ENCODE data around the gene ZFPM1.
A peak's percentile ranks its signal among the peaks of the same experiment; 100 is the strongest.

Gene ZFPM1

GRCh38 chr16:88426018-88426417 is 27.1 kb upstream of the ZFPM1 start:
- no peak for DNase-seq (ENCODE audit: low read depth, low spot score)
- no peak for TF ChIP-seq ZNF274 (IDR thresholded peaks at IDR 0.05; ENCODE audit: low read depth, low read length)
- TF ChIP-seq SUZ12 (IDR thresholded peaks at IDR 0.05; ENCODE audit: extremely low read depth, insufficient read depth, insufficient read length): no peak
- no peak for TF ChIP-seq YY1 (IDR thresholded peaks at IDR 0.05; ENCODE audit: insufficient read depth, insufficient read length)
- H3K9ac ChIP-seq (ENCODE audit: insufficient read length, low read depth): no peak overlapping the region
- H3K27me3 ChIP-seq (ENCODE audit: insufficient read depth, insufficient read length): peaks cover 13% of the 10 kb centered on the region
- no peak overlapping the region for H3K4me3 ChIP-seq (ENCODE audit: insufficient read length, low read depth)
- no peaks in the 10 kb centered on the region for H3K9me3 ChIP-seq (ENCODE audit: insufficient read depth, low read length)
- H3K4me1 ChIP-seq (ENCODE audit: insufficient read depth, insufficient read length): peaks cover 3% of the 10 kb centered on the region
- H3K36me3 ChIP-seq (ENCODE audit: insufficient read depth, insufficient read length, low read length): peaks cover 6% of the 10 kb centered on the region

DNA sequence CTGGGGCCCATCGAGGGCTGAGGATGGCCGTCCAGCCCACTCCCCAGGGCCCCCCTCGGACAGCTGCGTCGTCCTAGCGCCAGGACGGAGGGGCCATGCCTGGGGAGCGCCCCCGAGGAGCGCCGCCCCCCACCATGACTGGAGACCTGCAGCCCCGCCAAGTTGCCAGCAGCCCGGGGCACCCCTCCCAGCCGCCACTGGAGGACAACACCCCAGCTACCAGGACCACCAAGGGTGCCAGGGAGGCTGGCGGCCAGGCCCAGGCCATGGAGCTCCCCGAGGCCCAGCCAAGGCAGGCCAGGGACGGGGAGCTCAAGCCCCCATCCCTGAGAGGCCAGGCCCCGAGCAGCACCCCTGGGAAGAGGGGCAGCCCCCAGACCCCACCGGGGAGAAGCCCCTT is 25.7 kb upstream of the ZFPM1 start:
- Histone ChIP-seq H3K27me3 (ENCODE audit: insufficient read depth, insufficient read length) (peaks cover 27% of the 10 kb centered on the region), H3K36me3 (ENCODE audit: insufficient read depth, insufficient read length, low read length) (peaks cover 6% of the 10 kb centered on the region), H3K9ac (ENCODE audit: insufficient read length, low read depth) (no peak overlapping the region), H3K4me1 (ENCODE audit: insufficient read depth, insufficient read length) (peaks cover 8% of the 10 kb centered on the region), H3K4me3 (ENCODE audit: insufficient read length, low read depth) (no peak overlapping the region), H3K9me3 (ENCODE audit: insufficient read depth, low read length) (no peaks in the 10 kb centered on the region)
- DNase-seq (ENCODE audit: low read depth, low spot score): no peak
- TF ChIP-seq ZNF274 (IDR thresholded peaks at IDR 0.05; ENCODE audit: low read depth, low read length) (no peak), YY1 (IDR thresholded peaks at IDR 0.05; ENCODE audit: insufficient read depth, insufficient read length) (no peak), SUZ12 (IDR thresholded peaks at IDR 0.05; ENCODE audit: extremely low read depth, insufficient read depth, insufficient read length) (no peak)

GRCh38 chr16:88428156-88428555 is 24.9 kb upstream of the ZFPM1 start:
- H3K36me3 ChIP-seq (ENCODE audit: insufficient read depth, insufficient read length, low read length): peaks cover 6% of the 10 kb centered on the region
- H3K4me1 ChIP-seq (ENCODE audit: insufficient read depth, insufficient read length): peaks cover 12% of the 10 kb centered on the region
- no peaks in the 10 kb centered on the region for H3K9me3 ChIP-seq (ENCODE audit: insufficient read depth, low read length)
- no peak for DNase-seq (ENCODE audit: low read depth, low spot score)
- peaks cover 32% of the 10 kb centered on the region for H3K27me3 ChIP-seq (ENCODE audit: insufficient read depth, insufficient read length)
- no peak overlapping the region for H3K9ac ChIP-seq (ENCODE audit: insufficient read length, low read depth)
- H3K4me3 ChIP-seq (ENCODE audit: insufficient read length, low read depth): no peak overlapping the region
- no peak for TF ChIP-seq YY1 (IDR thresholded peaks at IDR 0.05; ENCODE audit: insufficient read depth, insufficient read length)
- TF ChIP-seq SUZ12 (IDR thresholded peaks at IDR 0.05; ENCODE audit: extremely low read depth, insufficient read depth, insufficient read length): no peak
- no peak for TF ChIP-seq ZNF274 (IDR thresholded peaks at IDR 0.05; ENCODE audit: low read depth, low read length)

DNA sequence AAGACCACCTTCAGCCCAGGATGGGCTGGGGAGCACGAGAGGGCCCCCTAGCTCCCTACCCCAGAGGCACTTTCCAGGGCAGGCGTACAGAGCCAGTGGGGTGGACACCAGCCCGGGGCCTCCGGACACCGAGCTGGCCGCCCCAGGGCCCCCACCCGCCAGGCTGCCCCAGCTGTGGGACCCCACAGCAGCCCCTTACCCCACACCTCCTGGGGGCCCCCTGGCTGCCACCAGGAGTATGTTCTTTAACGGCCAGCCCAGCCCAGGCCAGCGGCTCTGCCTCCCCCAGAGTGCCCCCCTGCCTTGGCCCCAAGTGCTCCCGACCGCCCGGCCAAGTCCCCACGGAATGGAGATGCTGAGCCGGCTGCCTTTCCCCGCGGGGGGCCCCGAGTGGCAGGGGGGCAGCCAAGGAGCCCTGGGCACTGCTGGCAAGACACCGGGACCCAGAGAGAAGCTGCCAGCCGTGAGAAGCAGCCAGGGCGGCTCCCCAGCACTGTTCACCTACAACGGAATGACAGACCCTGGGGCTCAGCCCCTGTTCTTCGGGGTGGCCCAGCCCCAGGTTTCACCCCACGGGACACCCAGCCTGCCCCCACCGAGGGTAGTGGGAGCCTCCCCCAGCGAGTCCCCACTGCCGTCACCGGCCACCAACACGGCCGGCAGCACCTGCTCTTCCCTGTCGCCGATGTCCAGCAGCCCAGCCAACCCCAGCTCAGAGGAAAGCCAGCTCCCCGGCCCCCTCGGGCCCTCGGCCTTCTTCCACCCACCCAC is 24.3 kb upstream of the ZFPM1 start:
- no peak overlapping the region for H3K4me3 ChIP-seq (ENCODE audit: insufficient read length, low read depth)
- H3K9me3 ChIP-seq (ENCODE audit: insufficient read depth, low read length): no peaks in the 10 kb centered on the region
- TF ChIP-seq YY1 (IDR thresholded peaks at IDR 0.05; ENCODE audit: insufficient read depth, insufficient read length) (no peak), SUZ12 (IDR thresholded peaks at IDR 0.05; ENCODE audit: extremely low read depth, insufficient read depth, insufficient read length) (no peak)
- peaks cover 32% of the 10 kb centered on the region for H3K27me3 ChIP-seq (ENCODE audit: insufficient read depth, insufficient read length)
- no peak overlapping the region for H3K9ac ChIP-seq (ENCODE audit: insufficient read length, low read depth)
- peaks cover 6% of the 10 kb centered on the region for H3K36me3 ChIP-seq (ENCODE audit: insufficient read depth, insufficient read length, low read length)
- DNase-seq (ENCODE audit: low read depth, low spot score): no peak
- peaks cover 12% of the 10 kb centered on the region for H3K4me1 ChIP-seq (ENCODE audit: insufficient read depth, insufficient read length)

DNA sequence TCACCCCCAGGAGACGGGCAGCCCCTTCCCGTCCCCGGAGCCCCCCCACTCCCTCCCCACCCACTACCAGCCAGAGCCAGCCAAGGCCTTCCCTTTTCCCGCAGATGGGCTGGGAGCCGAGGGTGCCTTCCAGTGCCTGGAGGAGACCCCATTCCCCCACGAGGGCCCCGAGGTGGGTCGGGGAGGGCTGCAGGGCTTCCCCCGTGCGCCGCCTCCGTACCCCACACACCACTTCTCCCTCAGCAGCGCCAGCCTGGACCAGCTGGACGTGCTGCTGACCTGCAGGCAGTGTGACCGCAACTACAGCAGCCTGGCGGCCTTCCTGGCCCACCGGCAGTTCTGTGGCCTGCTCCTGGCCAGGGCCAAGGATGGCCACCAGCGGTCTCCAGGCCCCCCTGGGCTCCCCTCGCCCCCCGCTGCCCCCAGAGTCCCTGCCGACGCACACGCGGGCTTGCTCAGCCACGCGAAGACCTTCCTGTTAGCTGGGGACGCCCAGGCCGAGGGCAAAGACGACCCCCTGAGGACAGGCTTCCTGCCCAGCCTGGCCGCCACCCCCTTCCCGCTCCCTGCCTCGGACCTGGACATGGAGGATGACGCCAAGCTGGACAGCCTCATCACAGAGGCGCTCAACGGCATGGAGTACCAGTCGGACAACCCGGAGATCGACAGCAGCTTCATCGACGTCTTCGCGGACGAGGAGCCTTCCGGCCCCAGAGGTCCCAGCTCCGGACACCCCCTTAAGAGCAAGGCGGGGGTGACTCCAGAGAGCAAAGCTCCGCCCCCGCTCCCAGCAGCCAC is 23.5 kb upstream of the ZFPM1 start:
- peaks cover 12% of the 10 kb centered on the region for H3K4me1 ChIP-seq (ENCODE audit: insufficient read depth, insufficient read length)
- H3K9ac ChIP-seq (ENCODE audit: insufficient read length, low read depth): peak overlapping the region; percentile 32
- peaks cover 32% of the 10 kb centered on the region for H3K27me3 ChIP-seq (ENCODE audit: insufficient read depth, insufficient read length)
- H3K4me3 ChIP-seq (ENCODE audit: insufficient read length, low read depth): no peak overlapping the region
- no peak for DNase-seq (ENCODE audit: low read depth, low spot score)
- no peak for TF ChIP-seq ZNF274 (IDR thresholded peaks at IDR 0.05; ENCODE audit: low read depth, low read length)
- TF ChIP-seq SUZ12 (IDR thresholded peaks at IDR 0.05; ENCODE audit: extremely low read depth, insufficient read depth, insufficient read length): no peak
- no peak for TF ChIP-seq YY1 (IDR thresholded peaks at IDR 0.05; ENCODE audit: insufficient read depth, insufficient read length)
- no peaks in the 10 kb centered on the region for H3K9me3 ChIP-seq (ENCODE audit: insufficient read depth, low read length)
- H3K36me3 ChIP-seq (ENCODE audit: insufficient read depth, insufficient read length, low read length): peaks cover 7% of the 10 kb centered on the region

GRCh38 chr16:88430185-88430523 is 22.9 kb upstream of the ZFPM1 start:
- TF ChIP-seq ZNF274 (IDR thresholded peaks at IDR 0.05; ENCODE audit: low read depth, low read length) (no peak), YY1 (IDR thresholded peaks at IDR 0.05; ENCODE audit: insufficient read depth, insufficient read length) (no peak), SUZ12 (IDR thresholded peaks at IDR 0.05; ENCODE audit: extremely low read depth, insufficient read depth, insufficient read length) (no peak)
- peak overlapping the region; percentile 21 for H3K4me3 ChIP-seq (ENCODE audit: insufficient read length, low read depth)
- H3K9ac ChIP-seq (ENCODE audit: insufficient read length, low read depth): peak overlapping the region; percentile 32
- peaks cover 12% of the 10 kb centered on the region for H3K4me1 ChIP-seq (ENCODE audit: insufficient read depth, insufficient read length)
- H3K27me3 ChIP-seq (ENCODE audit: insufficient read depth, insufficient read length): peaks cover 32% of the 10 kb centered on the region
- H3K36me3 ChIP-seq (ENCODE audit: insufficient read depth, insufficient read length, low read length): peaks cover 8% of the 10 kb centered on the region
- no peak for DNase-seq (ENCODE audit: low read depth, low spot score)
- no peaks in the 10 kb centered on the region for H3K9me3 ChIP-seq (ENCODE audit: insufficient read depth, low read length)
